ENCODE measurements around the gene COL11A1.

COL11A1 gene

DNA sequence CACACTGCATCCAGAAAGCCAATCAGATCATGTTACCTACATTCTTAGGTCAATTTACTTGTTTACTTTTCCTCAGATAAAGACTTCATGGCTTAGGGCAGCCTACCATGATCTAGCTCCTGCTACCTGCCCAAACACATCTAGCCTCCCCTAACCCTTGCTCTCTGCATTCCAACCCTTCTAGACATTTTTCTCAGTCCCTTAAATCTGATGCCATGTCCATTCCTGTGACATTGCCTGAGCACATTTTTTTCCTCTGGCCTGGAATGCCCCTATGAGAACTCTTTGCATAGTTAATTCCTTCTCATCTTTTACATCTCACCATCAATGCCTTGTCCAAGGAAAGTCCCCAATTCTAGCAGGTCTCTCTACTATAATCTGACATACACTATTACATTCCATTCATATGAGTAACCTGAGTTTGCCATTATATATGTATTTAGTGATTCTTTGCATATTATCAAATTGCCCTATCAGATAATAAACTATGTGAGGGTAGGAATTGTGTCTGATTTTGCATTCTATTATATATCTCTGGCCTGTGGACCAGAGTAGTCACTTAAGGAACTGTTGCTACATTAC lies 166.9 kb downstream of the COL11A1 start:
- no peak for TF ChIP-seq FOXP2 (optimal IDR thresholded peaks at IDR 0.05; ENCODE audit: borderline replicate concordance, extremely low read depth, extremely low read length, insufficient read depth)
- TF ChIP-seq TAF1 (IDR thresholded peaks at IDR 0.05; ENCODE audit: borderline replicate concordance, insufficient read depth, low read length), result no peak
- TF ChIP-seq SIN3A (IDR thresholded peaks at IDR 0.05; ENCODE audit: borderline replicate concordance, insufficient read depth, low read length), result no peak
- TF ChIP-seq, protein P1, sequence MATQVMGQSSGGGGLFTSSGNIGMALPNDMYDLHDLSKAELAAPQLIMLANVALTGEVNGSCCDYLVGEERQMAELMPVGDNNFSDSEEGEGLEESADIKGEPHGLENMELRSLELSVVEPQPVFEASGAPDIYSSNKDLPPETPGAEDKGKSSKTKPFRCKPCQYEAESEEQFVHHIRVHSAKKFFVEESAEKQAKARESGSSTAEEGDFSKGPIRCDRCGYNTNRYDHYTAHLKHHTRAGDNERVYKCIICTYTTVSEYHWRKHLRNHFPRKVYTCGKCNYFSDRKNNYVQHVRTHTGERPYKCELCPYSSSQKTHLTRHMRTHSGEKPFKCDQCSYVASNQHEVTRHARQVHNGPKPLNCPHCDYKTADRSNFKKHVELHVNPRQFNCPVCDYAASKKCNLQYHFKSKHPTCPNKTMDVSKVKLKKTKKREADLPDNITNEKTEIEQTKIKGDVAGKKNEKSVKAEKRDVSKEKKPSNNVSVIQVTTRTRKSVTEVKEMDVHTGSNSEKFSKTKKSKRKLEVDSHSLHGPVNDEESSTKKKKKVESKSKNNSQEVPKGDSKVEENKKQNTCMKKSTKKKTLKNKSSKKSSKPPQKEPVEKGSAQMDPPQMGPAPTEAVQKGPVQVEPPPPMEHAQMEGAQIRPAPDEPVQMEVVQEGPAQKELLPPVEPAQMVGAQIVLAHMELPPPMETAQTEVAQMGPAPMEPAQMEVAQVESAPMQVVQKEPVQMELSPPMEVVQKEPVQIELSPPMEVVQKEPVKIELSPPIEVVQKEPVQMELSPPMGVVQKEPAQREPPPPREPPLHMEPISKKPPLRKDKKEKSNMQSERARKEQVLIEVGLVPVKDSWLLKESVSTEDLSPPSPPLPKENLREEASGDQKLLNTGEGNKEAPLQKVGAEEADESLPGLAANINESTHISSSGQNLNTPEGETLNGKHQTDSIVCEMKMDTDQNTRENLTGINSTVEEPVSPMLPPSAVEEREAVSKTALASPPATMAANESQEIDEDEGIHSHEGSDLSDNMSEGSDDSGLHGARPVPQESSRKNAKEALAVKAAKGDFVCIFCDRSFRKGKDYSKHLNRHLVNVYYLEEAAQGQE (IDR thresholded peaks at IDR 0.05; ENCODE audit: insufficient read depth in 1 of 2, low read depth in 2 of 2, low read length in 2 of 2), result no peak
- no peak for TF ChIP-seq POLR2AphosphoS5 (IDR thresholded peaks at IDR 0.05; ENCODE audit: low read depth, low read length)

DNA sequence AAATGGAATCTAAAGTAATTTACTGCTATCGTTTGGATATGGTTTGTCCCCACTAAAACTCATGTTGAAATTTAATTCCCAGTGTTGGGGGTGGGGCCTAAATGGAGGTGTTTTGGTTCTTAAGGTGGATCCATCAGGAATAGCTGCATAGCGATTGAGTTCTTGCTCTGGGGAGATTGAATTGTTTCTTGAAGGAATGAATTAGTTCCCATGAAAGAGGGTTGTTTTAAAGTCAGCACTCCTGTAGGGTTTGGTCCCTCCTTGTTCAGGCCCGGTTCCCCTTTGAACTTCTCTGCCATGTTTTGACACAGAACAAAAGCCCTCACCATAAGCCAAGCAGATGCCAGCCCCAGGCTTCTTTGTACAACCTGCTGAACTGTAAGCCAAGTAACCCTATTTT lies 170.9 kb downstream of the COL11A1 start:
- no peak for TF ChIP-seq POLR2AphosphoS5 (IDR thresholded peaks at IDR 0.05; ENCODE audit: low read depth, low read length)
- TF ChIP-seq TAF1 (IDR thresholded peaks at IDR 0.05; ENCODE audit: borderline replicate concordance, insufficient read depth, low read length), result no peak
- no peak for TF ChIP-seq FOXP2 (optimal IDR thresholded peaks at IDR 0.05; ENCODE audit: borderline replicate concordance, extremely low read depth, extremely low read length, insufficient read depth)
- TF ChIP-seq, protein P1 (IDR thresholded peaks at IDR 0.05; ENCODE audit: insufficient read depth in 1 of 2, low read depth in 2 of 2, low read length in 2 of 2), result no peak
- TF ChIP-seq SIN3A (IDR thresholded peaks at IDR 0.05; ENCODE audit: borderline replicate concordance, insufficient read depth, low read length), result no peak

- no peak for TF ChIP-seq SIN3A (IDR thresholded peaks at IDR 0.05; ENCODE audit: borderline replicate concordance, insufficient read depth, low read length)
- TF ChIP-seq, protein P1 (IDR thresholded peaks at IDR 0.05; ENCODE audit: insufficient read depth in 1 of 2, low read depth in 2 of 2, low read length in 2 of 2), result no peak
These were observed 188.7 kb downstream of the COL11A1 start for GRCh38 chr1:102919659-102920058.

- TF ChIP-seq FOXP2 (optimal IDR thresholded peaks at IDR 0.05; ENCODE audit: borderline replicate concordance, extremely low read depth, extremely low read length, insufficient read depth), result no peak
- no peak for TF ChIP-seq POLR2AphosphoS5 (IDR thresholded peaks at IDR 0.05; ENCODE audit: low read depth, low read length)
- no peak for TF ChIP-seq TAF1 (IDR thresholded peaks at IDR 0.05; ENCODE audit: borderline replicate concordance, insufficient read depth, low read length)
- no peak for TF ChIP-seq SIN3A (IDR thresholded peaks at IDR 0.05; ENCODE audit: borderline replicate concordance, insufficient read depth, low read length)
- TF ChIP-seq, protein P1 (IDR thresholded peaks at IDR 0.05; ENCODE audit: insufficient read depth in 1 of 2, low read depth in 2 of 2, low read length in 2 of 2), result no peak
These were observed 206.3 kb downstream of the COL11A1 start for GRCh38 chr1:102901996-102902395.

- TF ChIP-seq FOXP2 (optimal IDR thresholded peaks at IDR 0.05; ENCODE audit: borderline replicate concordance, extremely low read depth, extremely low read length, insufficient read depth) (no peak), TAF1 (IDR thresholded peaks at IDR 0.05; ENCODE audit: borderline replicate concordance, insufficient read depth, low read length) (no peak), POLR2AphosphoS5 (IDR thresholded peaks at IDR 0.05; ENCODE audit: low read depth, low read length) (no peak), SIN3A (IDR thresholded peaks at IDR 0.05; ENCODE audit: borderline replicate concordance, insufficient read depth, low read length) (no peak)
- TF ChIP-seq, protein P1 (IDR thresholded peaks at IDR 0.05; ENCODE audit: insufficient read depth in 1 of 2, low read depth in 2 of 2, low read length in 2 of 2), result no peak
These were observed 208.4 kb downstream of the COL11A1 start for GRCh38 chr1:102899935-102900334.
